ENCODE results near the gene PLAAT1. TPM values are rescaled to one million over a fixed set of nuclear protein-coding genes. Genes with fewer than 3 reads are reported as not detected.

Gene PLAAT1
- total and polyA plus RNA-seq, 10 of the 15 experiments (the other 5 are each of a cell fraction or from before 2014, with no cell fraction given): not detected

DNA sequence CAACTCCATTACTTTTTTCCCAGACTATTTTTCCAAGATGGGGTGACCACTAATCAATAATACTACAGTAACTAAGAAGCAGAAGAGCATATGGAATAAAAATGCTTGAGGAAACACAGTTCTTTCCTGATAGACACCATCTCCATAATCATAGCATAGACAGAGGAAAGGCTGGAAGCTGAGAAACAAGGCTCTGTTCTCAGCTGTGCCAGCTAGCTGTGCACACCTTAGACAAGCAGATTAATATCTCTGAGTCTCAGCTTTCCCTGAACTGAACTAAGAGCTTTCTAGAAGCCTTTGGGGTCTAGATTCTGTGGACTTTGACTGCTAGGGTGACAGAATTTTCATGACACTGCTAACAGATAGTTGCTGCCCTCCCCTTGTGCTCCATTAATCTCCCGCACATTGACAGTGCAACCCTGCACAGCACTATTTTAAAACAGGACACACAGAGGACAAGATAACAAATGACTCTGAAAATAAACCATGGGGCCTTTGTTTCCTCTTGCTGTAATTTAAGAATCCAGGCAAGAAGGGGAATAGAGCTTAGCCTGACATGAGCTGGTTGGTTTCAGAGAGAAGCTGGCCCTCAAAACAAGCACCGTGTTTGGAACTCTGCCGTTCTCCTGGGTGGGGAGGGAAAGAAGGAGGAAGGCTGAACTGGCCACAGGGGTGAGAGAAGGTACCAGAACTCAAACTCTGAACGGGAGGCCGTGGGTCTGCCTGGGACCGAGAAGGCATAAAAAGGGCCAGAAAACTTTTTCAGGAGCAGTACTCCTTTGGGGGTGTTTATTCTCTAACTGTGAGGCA is 70.1 kb downstream of the PLAAT1 start:
- H3K27me3 ChIP-seq (replicated peaks in 1 of 2; ENCODE audit: control insufficient read depth in 2 of 2, insufficient read depth in 2 of 2, low read length in 1 of 2): peaks cover 0 to 2% of the 10 kb centered on the region in 2 experiments; a peak in 1 of 4 replicates
- H4K20me1 ChIP-seq (ENCODE audit: control insufficient read depth, insufficient read depth): no peaks in the 10 kb centered on the region
- H3K9me3 ChIP-seq (replicated peaks; ENCODE audit: control insufficient read depth, insufficient read depth, low read length): no peaks in the 10 kb centered on the region
- H3K4me2 ChIP-seq (ENCODE audit: control insufficient read depth, insufficient read depth): no peak overlapping the region
- H3K4me1 ChIP-seq (ENCODE audit: control insufficient read depth, insufficient read depth, low read length): no peaks in the 10 kb centered on the region
- ChIA-PET RAD21 (ENCODE audit: unreplicated experiment) (no interaction called here), CTCF (interaction anchor here (0.6 to 1.0 kb wide), 2 partner anchors 12 to 79 kb away, joined by 3 read pairs; no protein-coding TSS in a partner anchor), POLR2A (no interaction called here), SMC1A (ENCODE audit: uncharacterized antibody, unreplicated experiment) (no interaction called here)
- H3K79me2 ChIP-seq (ENCODE audit: control insufficient read depth, insufficient read depth, low read length): no peaks in the 10 kb centered on the region
- no TSS peak for BruUV-seq (replicated peaks)
- H3K9ac ChIP-seq (ENCODE audit: control insufficient read depth, insufficient read depth, low read length): no peak overlapping the region
- no peak overlapping the region for H3K27ac ChIP-seq (ENCODE audit: control insufficient read depth, insufficient read depth)
- no peak for ATAC-seq
- H2AFZ ChIP-seq (ENCODE audit: control insufficient read depth, low read depth, low read length): no peak overlapping the region
- H3K36me3 ChIP-seq (ENCODE audit: control insufficient read depth in 2 of 2, insufficient read depth in 2 of 2, low read length in 1 of 2): no peaks in the 10 kb centered on the region
- 21% methylated on average over 6 of the region's 6 CpGs for WGBS (ENCODE audit: insufficient coverage, insufficient replicate concordance, low lambda C conversion rate, missing lambda C conversion rate)
- in situ Hi-C loops (cut with MboI) (no loop called here), intact Hi-C loops (cut with micrococcal nuclease; ENCODE audit: unreplicated experiment) (no loop called here)
- DNase-seq (ENCODE audit: low read depth, low spot score): no peak
- H3K4me3 ChIP-seq: no peak overlapping the region
- no peak for FAIRE-seq
- TF ChIP-seq, protein P1, sequence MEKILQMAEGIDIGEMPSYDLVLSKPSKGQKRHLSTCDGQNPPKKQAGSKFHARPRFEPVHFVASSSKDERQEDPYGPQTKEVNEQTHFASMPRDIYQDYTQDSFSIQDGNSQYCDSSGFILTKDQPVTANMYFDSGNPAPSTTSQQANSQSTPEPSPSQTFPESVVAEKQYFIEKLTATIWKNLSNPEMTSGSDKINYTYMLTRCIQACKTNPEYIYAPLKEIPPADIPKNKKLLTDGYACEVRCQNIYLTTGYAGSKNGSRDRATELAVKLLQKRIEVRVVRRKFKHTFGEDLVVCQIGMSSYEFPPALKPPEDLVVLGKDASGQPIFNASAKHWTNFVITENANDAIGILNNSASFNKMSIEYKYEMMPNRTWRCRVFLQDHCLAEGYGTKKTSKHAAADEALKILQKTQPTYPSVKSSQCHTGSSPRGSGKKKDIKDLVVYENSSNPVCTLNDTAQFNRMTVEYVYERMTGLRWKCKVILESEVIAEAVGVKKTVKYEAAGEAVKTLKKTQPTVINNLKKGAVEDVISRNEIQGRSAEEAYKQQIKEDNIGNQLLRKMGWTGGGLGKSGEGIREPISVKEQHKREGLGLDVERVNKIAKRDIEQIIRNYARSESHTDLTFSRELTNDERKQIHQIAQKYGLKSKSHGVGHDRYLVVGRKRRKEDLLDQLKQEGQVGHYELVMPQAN (conservative IDR thresholded peaks at IDR 0.05): no peak
- TF ChIP-seq NRF1 (conservative IDR thresholded peaks at IDR 0.05; ENCODE audit: low read depth, low read length): no peak
- TF ChIP-seq MYC (IDR thresholded peaks at IDR 0.05; ENCODE audit: insufficient read depth, insufficient read length, insufficient replicate concordance, low read length, severe bottlenecking): no peak
- no peak for TF ChIP-seq MTA2 (IDR thresholded peaks at IDR 0.05; ENCODE audit: low read depth)
- TF ChIP-seq GATAD2B (conservative IDR thresholded peaks at IDR 0.05; ENCODE audit: low read depth): no peak
- TF ChIP-seq TCF3 (IDR thresholded peaks at IDR 0.05; ENCODE audit: borderline replicate concordance, insufficient read depth, low read depth, low read length): no peak
- TF ChIP-seq ASH2L (IDR thresholded peaks at IDR 0.05; ENCODE audit: borderline replicate concordance, low read depth): no peak
- TF ChIP-seq, protein P2, sequence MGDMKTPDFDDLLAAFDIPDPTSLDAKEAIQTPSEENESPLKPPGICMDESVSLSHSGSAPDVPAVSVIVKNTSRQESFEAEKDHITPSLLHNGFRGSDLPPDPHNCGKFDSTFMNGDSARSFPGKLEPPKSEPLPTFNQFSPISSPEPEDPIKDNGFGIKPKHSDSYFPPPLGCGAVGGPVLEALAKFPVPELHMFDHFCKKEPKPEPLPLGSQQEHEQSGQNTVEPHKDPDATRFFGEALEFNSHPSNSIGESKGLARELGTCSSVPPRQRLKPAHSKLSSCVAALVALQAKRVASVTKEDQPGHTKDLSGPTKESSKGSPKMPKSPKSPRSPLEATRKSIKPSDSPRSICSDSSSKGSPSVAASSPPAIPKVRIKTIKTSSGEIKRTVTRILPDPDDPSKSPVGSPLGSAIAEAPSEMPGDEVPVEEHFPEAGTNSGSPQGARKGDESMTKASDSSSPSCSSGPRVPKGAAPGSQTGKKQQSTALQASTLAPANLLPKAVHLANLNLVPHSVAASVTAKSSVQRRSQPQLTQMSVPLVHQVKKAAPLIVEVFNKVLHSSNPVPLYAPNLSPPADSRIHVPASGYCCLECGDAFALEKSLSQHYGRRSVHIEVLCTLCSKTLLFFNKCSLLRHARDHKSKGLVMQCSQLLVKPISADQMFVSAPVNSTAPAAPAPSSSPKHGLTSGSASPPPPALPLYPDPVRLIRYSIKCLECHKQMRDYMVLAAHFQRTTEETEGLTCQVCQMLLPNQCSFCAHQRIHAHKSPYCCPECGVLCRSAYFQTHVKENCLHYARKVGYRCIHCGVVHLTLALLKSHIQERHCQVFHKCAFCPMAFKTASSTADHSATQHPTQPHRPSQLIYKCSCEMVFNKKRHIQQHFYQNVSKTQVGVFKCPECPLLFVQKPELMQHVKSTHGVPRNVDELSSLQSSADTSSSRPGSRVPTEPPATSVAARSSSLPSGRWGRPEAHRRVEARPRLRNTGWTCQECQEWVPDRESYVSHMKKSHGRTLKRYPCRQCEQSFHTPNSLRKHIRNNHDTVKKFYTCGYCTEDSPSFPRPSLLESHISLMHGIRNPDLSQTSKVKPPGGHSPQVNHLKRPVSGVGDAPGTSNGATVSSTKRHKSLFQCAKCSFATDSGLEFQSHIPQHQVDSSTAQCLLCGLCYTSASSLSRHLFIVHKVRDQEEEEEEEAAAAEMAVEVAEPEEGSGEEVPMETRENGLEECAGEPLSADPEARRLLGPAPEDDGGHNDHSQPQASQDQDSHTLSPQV (IDR thresholded peaks at IDR 0.05): no peak
- TF ChIP-seq, protein P3, sequence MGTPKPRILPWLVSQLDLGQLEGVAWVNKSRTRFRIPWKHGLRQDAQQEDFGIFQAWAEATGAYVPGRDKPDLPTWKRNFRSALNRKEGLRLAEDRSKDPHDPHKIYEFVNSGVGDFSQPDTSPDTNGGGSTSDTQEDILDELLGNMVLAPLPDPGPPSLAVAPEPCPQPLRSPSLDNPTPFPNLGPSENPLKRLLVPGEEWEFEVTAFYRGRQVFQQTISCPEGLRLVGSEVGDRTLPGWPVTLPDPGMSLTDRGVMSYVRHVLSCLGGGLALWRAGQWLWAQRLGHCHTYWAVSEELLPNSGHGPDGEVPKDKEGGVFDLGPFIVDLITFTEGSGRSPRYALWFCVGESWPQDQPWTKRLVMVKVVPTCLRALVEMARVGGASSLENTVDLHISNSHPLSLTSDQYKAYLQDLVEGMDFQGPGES (IDR thresholded peaks at IDR 0.05): no peak
- TF ChIP-seq ZBED1 (IDR thresholded peaks at IDR 0.05; ENCODE audit: borderline replicate concordance): no peak
- no peak for TF ChIP-seq SRF (IDR thresholded peaks at IDR 0.05; ENCODE audit: low read depth in 2 of 2, low read length in 2 of 2)
- no peak for TF ChIP-seq STAT3 (IDR thresholded peaks at IDR 0.05; ENCODE audit: low read depth, low read length)
- TF ChIP-seq ETV6 (conservative IDR thresholded peaks at IDR 0.05 in 1 of 2, IDR thresholded peaks at IDR 0.05 in 1 of 2; ENCODE audit: borderline replicate concordance in 1 of 2, low read depth in 1 of 2): no peak
- no peak for TF ChIP-seq BCL3 (IDR thresholded peaks at IDR 0.05; ENCODE audit: borderline replicate concordance, insufficient read depth, low read depth, low read length, poor library complexity, severe bottlenecking)

All from GM12878 (cell line).